GM23338 (cell line): Measurements from ENCODE around the gene ST8SIA3. TPM values are rescaled to one million over a fixed set of nuclear protein-coding genes. Genes with fewer than 3 reads are reported as not detected.

Source experiments
- ATAC-seq: fragments of 200-7000 bp; cut with Tn5 transposase; 3 replicates; pipeline ENCODE4 v1.9.1; 2020
- DNase-seq: peaks from one replicate; pipeline ENCODE4 v3.0.0-alpha.2; 2015; ENCODE audit warnings: low spot score
- H2AFZ ChIP-seq: fragments of 200-600 bp; sonication (generic); 2 replicates; pipeline ENCODE4 v1.8.0; 2016; ENCODE audit warnings: antibody characterized with exemption, mild to moderate bottlenecking, moderate library complexity
- H3F3A ChIP-seq: fragments of 200-600 bp; sonication (generic); replicated peaks from 2 replicates; pipeline ENCODE4 v1.8.0; 2017; ENCODE audit warnings: antibody characterized with exemption, mixed run types, low read depth
- H3K27ac ChIP-seq: fragments of 200-600 bp; sonication (generic); 2 replicates; pipeline ENCODE4 v1.6.1; 2016; ENCODE audit warnings: low read depth
- H3K27me3 ChIP-seq: fragments of 200-600 bp; sonication (generic); 2 replicates; pipeline ENCODE4 v1.8.0; 2016; ENCODE audit warnings: mild to moderate bottlenecking, mixed run types, moderate library complexity; ENCODE audit not compliant: insufficient read depth
- H3K36me3 ChIP-seq: fragments of 200-600 bp; sonication (generic); 2 replicates; pipeline ENCODE4 v1.8.0; 2016; ENCODE audit warnings: mild to moderate bottlenecking; ENCODE audit not compliant: insufficient read depth
- H3K4me1 ChIP-seq: fragments of 200-600 bp; sonication (generic); 2 replicates; pipeline ENCODE4 v1.8.0; 2016; ENCODE audit warnings: mild to moderate bottlenecking, moderate library complexity; ENCODE audit not compliant: insufficient read depth
- H3K4me2 ChIP-seq: fragments of 200-600 bp; sonication (generic); 2 replicates; pipeline ENCODE4 v1.7.1; 2017; ENCODE audit warnings: mixed run types
- H3K4me3 ChIP-seq: fragments of 200-600 bp; sonication (generic); 2 replicates; pipeline ENCODE4 v1.6.1; 2016; ENCODE audit warnings: mixed run types
- H3K79me2 ChIP-seq: fragments of 200-600 bp; sonication (generic); replicated peaks from 2 replicates; pipeline ENCODE4 v1.8.0; 2017; ENCODE audit warnings: mild to moderate bottlenecking; ENCODE audit not compliant: insufficient read depth
- H3K9me2 ChIP-seq: fragments of 200-600 bp; sonication (generic); 2 replicates; pipeline ENCODE4 v1.8.0; 2017; ENCODE audit not compliant: insufficient read depth
- H4K20me1 ChIP-seq: fragments of 200-600 bp; sonication (generic); replicated peaks from 2 replicates; pipeline ENCODE4 v1.8.0; 2017; ENCODE audit warnings: mild to moderate bottlenecking; ENCODE audit not compliant: insufficient read depth
- H3K27ac Mint-ChIP-seq: 2 replicates; pipeline ENCODE4 v1.8.0; 2020; ENCODE audit warnings: inconsistent platforms, mild to moderate bottlenecking, moderate library complexity, mixed read lengths
- H3K27me3 Mint-ChIP-seq: 3 replicates; pipeline ENCODE4 v1.8.0; 2022; ENCODE audit warnings: low read depth, mild to moderate bottlenecking, moderate library complexity, mixed read lengths, inconsistent platforms; ENCODE audit not compliant: insufficient read depth, poor library complexity
- H3K36me3 Mint-ChIP-seq: 3 replicates; pipeline ENCODE4 v1.8.0; 2021; ENCODE audit warnings: low read depth, mild to moderate bottlenecking, inconsistent platforms, moderate library complexity, mixed read lengths
- H3K4me1 Mint-ChIP-seq: 3 replicates; pipeline ENCODE4 v1.8.0; 2020; ENCODE audit warnings: mild to moderate bottlenecking, inconsistent platforms, mixed read lengths
- H3K4me3 Mint-ChIP-seq: 3 replicates; pipeline ENCODE4 v1.8.0; 2021; ENCODE audit warnings: moderate library complexity, mild to moderate bottlenecking, inconsistent platforms, mixed read lengths
- H3K9me3 Mint-ChIP-seq: 3 replicates; pipeline ENCODE4 v1.8.0; 2020; ENCODE audit warnings: moderate library complexity, mild to moderate bottlenecking, inconsistent platforms, mixed read lengths
- CREB1 ChIP-seq: fragments of 250-450 bp; sonication (Bioruptor Pico); IDR thresholded peaks from 2 replicates; pipeline ENCODE4 v1.5.0; 2020; ENCODE audit warnings: low read depth, mild to moderate bottlenecking, moderate library complexity
- CTCF ChIP-seq, 2 experiments: fragments of 200-600 bp in 1 of 2; sonication (generic) in 1 of 2; conservative IDR thresholded peaks; 2 replicates each; pipeline versions ENCODE4 v1.5.1 to v1.6.1; 2016 to 2017; ENCODE audit warnings: antibody characterized with exemption in 2 of 2, low read depth in 2 of 2, mild to moderate bottlenecking in 2 of 2, moderate library complexity in 1 of 2
- EZH2 ChIP-seq: fragments of 200-600 bp; sonication (generic); IDR thresholded peaks from one replicate; pipeline ENCODE4 v1.8.0; 2017; ENCODE audit warnings: antibody characterized with exemption, mild to moderate bottlenecking, low read depth; ENCODE audit not compliant: unreplicated experiment
- JUNB ChIP-seq: IDR thresholded peaks from one replicate; pipeline ENCODE4 v1.6.1; 2016; ENCODE audit warnings: antibody characterized with exemption; ENCODE audit not compliant: unreplicated experiment
- STAT1 ChIP-seq: IDR thresholded peaks from one replicate; pipeline ENCODE4 v1.6.1; 2016; ENCODE audit warnings: antibody characterized with exemption; ENCODE audit not compliant: unreplicated experiment
- ZNF114 ChIP-seq: fragments of 250-450 bp; sonication (Bioruptor Pico); IDR thresholded peaks from 2 replicates; pipeline ENCODE4 v1.5.0; 2020; ENCODE audit warnings: mild to moderate bottlenecking, moderate library complexity
- ZNF331 ChIP-seq: fragments of 250-450 bp; sonication (Bioruptor Pico); IDR thresholded peaks from 2 replicates; pipeline ENCODE4 v1.5.0; 2020; ENCODE audit warnings: low read depth, mild to moderate bottlenecking, moderate library complexity
- polyA plus RNA-seq: library from polyadenylated mRNA; unstranded; fragments of >200 nt; fragmentation: Nextera tagmentation; extraction: Ambion mirVana; gene quantifications from 2 replicates; pipeline ENCODE4 v1.2.1, GENCODE V29; 2016
- total RNA-seq: library from RNA; depleted of rRNA; stranded (reverse); fragments of >200 nt; shearing (Covaris generic); gene quantifications from 2 replicates; pipeline ENCODE4 v1.2.3, GENCODE V29; 2014
- TF ChIP-seq, protein P1 (sequence below): IDR thresholded peaks from 2 replicates; pipeline ENCODE4 v1.6.1; 2016; ENCODE audit warnings: antibody characterized with exemption
- TF ChIP-seq, protein P2 (sequence below): fragments of 250-450 bp; sonication (Bioruptor Pico); IDR thresholded peaks from 2 replicates; pipeline ENCODE4 v1.5.0; 2020; ENCODE audit warnings: mild to moderate bottlenecking, moderate library complexity

Gene ST8SIA3
- total and polyA plus RNA-seq, 2 experiments from 2014 or later = 1.3 to 2.2 TPM

DNA sequence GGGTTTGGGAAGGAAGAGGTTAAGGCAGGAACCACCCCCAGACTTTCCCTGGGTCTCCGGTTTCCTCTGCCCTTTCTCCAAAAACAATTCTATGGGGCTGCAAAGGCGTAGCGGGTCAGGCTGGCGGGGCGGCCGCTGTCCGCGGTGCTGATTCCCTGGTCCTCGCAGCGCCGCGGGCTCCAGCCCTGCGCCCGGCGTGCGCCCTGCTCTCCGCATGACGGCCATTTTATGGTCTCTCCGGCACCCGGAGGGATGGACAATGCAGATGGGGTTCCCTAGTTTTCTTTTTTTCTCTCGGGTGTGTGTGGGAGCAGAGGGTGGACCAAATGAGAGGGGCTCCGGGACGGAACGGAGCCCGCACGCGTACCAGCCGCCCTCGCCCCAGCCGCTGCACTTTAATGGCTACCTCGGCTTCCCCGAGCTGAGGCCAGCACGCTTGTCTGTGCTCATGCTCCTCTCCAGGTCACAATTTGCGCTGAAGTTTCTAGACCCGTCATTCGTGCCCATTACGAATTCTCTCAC, 1.6 kb downstream of the ST8SIA3 start (continued):
- TF ChIP-seq ZNF331 (CRISPR knock-in tag) = no peak
- TF ChIP-seq, protein P1, sequence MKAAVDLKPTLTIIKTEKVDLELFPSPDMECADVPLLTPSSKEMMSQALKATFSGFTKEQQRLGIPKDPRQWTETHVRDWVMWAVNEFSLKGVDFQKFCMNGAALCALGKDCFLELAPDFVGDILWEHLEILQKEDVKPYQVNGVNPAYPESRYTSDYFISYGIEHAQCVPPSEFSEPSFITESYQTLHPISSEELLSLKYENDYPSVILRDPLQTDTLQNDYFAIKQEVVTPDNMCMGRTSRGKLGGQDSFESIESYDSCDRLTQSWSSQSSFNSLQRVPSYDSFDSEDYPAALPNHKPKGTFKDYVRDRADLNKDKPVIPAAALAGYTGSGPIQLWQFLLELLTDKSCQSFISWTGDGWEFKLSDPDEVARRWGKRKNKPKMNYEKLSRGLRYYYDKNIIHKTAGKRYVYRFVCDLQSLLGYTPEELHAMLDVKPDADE = no peak
- TF ChIP-seq JUNB = no peak
- no peak for TF ChIP-seq STAT1
- TF ChIP-seq, protein P2, sequence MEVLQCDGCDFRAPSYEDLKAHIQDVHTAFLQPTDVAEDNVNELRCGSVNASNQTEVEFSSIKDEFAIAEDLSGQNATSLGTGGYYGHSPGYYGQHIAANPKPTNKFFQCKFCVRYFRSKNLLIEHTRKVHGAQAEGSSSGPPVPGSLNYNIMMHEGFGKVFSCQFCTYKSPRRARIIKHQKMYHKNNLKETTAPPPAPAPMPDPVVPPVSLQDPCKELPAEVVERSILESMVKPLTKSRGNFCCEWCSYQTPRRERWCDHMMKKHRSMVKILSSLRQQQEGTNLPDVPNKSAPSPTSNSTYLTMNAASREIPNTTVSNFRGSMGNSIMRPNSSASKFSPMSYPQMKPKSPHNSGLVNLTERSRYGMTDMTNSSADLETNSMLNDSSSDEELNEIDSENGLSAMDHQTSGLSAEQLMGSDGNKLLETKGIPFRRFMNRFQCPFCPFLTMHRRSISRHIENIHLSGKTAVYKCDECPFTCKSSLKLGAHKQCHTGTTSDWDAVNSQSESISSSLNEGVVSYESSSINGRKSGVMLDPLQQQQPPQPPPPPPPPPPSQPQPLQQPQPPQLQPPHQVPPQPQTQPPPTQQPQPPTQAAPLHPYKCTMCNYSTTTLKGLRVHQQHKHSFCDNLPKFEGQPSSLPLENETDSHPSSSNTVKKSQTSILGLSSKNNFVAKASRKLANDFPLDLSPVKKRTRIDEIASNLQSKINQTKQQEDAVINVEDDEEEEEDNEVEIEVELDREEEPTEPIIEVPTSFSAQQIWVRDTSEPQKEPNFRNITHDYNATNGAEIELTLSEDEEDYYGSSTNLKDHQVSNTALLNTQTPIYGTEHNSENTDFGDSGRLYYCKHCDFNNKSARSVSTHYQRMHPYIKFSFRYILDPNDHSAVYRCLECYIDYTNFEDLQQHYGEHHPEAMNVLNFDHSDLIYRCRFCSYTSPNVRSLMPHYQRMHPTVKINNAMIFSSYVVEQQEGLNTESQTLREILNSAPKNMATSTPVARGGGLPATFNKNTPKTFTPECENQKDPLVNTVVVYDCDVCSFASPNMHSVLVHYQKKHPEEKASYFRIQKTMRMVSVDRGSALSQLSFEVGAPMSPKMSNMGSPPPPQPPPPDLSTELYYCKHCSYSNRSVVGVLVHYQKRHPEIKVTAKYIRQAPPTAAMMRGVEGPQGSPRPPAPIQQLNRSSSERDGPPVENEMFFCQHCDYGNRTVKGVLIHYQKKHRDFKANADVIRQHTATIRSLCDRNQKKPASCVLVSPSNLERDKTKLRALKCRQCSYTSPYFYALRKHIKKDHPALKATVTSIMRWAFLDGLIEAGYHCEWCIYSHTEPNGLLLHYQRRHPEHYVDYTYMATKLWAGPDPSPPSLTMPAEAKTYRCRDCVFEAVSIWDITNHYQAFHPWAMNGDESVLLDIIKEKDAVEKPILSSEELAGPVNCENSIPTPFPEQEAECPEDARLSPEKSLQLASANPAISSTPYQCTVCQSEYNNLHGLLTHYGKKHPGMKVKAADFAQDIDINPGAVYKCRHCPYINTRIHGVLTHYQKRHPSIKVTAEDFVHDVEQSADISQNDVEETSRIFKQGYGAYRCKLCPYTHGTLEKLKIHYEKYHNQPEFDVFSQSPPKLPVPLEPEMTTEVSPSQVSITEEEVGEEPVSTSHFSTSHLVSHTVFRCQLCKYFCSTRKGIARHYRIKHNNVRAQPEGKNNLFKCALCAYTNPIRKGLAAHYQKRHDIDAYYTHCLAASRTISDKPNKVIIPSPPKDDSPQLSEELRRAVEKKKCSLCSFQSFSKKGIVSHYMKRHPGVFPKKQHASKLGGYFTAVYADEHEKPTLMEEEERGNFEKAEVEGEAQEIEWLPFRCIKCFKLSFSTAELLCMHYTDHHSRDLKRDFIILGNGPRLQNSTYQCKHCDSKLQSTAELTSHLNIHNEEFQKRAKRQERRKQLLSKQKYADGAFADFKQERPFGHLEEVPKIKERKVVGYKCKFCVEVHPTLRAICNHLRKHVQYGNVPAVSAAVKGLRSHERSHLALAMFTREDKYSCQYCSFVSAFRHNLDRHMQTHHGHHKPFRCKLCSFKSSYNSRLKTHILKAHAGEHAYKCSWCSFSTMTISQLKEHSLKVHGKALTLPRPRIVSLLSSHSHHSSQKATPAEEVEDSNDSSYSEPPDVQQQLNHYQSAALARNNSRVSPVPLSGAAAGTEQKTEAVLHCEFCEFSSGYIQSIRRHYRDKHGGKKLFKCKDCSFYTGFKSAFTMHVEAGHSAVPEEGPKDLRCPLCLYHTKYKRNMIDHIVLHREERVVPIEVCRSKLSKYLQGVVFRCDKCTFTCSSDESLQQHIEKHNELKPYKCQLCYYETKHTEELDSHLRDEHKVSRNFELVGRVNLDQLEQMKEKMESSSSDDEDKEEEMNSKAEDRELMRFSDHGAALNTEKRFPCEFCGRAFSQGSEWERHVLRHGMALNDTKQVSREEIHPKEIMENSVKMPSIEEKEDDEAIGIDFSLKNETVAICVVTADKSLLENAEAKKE = no peak

- Mint-ChIP-seq H3K36me3 (no peaks in the 10 kb centered on the region), H3K9me3 (no peaks in the 10 kb centered on the region), H3K4me3 (no peak overlapping the region), H3K27me3 (peaks cover 1% of the 10 kb centered on the region), H3K4me1 (peaks cover 2% of the 10 kb centered on the region; the same call in 2 of the 3 replicates), H3K27ac (no peak overlapping the region)
- no peak for DNase-seq
- Histone ChIP-seq H3K4me3 (no peak overlapping the region), H3K79me2 (no peaks in the 10 kb centered on the region), H3K4me1 (no peaks in the 10 kb centered on the region; the same call in 1 of the 2 replicates), H4K20me1 (no peaks in the 10 kb centered on the region), H3K36me3 (no peaks in the 10 kb centered on the region), H3K27ac (no peak overlapping the region), H3K9me2 (no peaks in the 10 kb centered on the region), H3F3A (no peaks in the 10 kb centered on the region), H2AFZ (no peak overlapping the region), H3K27me3 (peaks cover 14% of the 10 kb centered on the region), H3K4me2 (no peak overlapping the region)
- ATAC-seq = no peak
- TF ChIP-seq EZH2 (no peak), STAT1 (no peak), CREB1 (CRISPR knock-in tag) (no peak), ZNF331 (CRISPR knock-in tag) (no peak), CTCF (conservative IDR thresholded peaks at IDR 0.05; ENCODE audit: low read depth in 2 of 2) (no peak), JUNB (no peak), ZNF114 (CRISPR knock-in tag) (no peak)
- TF ChIP-seq, protein P1 = no peak
Observed at GRCh38 chr18:57359433-57359832, 7.1 kb downstream of the ST8SIA3 start.
